Neuronal stem cell (in vitro differentiated cells): ENCODE measurements around the gene CDH13.

Experiments
- DNase-seq: peaks from one replicate; pipeline ENCODE4 v3.0.0-alpha.2; 2013; ENCODE audit warnings: low spot score
- H2AFZ ChIP-seq: one replicate; pipeline ENCODE4 v1.6.1; 2013; ENCODE audit warnings: mild to moderate bottlenecking, low read length, inconsistent platforms
- H2AK5ac ChIP-seq: 2 replicates; pipeline ENCODE4 v1.6.1; 2013; ENCODE audit warnings: low read depth, mild to moderate bottlenecking, inconsistent platforms, low read length, moderate library complexity, mixed read lengths
- H2BK120ac ChIP-seq: 2 replicates; pipeline ENCODE4 v1.6.1; 2013; ENCODE audit warnings: low read depth, mild to moderate bottlenecking, inconsistent platforms, low read length, moderate library complexity, mixed read lengths
- H2BK12ac ChIP-seq: one replicate; pipeline ENCODE4 v1.6.1; 2013; ENCODE audit warnings: low read length, inconsistent platforms
- H2BK15ac ChIP-seq: 2 replicates; pipeline ENCODE4 v1.6.1; 2013; ENCODE audit warnings: mild to moderate bottlenecking, low read length, inconsistent platforms, mixed read lengths
- H2BK5ac ChIP-seq: one replicate; pipeline ENCODE4 v1.6.1; 2013; ENCODE audit warnings: inconsistent platforms, mild to moderate bottlenecking, low read length, moderate library complexity
- H3K14ac ChIP-seq: one replicate; pipeline ENCODE4 v1.6.1; 2013; ENCODE audit warnings: low read length, inconsistent platforms
- H3K18ac ChIP-seq: 2 replicates; pipeline ENCODE4 v1.6.1; 2013; ENCODE audit warnings: low read length, inconsistent platforms
- H3K23ac ChIP-seq: 2 replicates; pipeline ENCODE4 v1.6.1; 2013; ENCODE audit warnings: low read depth, mild to moderate bottlenecking, mixed read lengths, low read length, inconsistent platforms; ENCODE audit not compliant: poor library complexity
- H3K27ac ChIP-seq: replicated peaks from 3 replicates; pipeline ENCODE4 v1.5.1; 2013; ENCODE audit warnings: low read length, inconsistent platforms
- H3K27me3 ChIP-seq, 3 experiments: 2 replicates each; pipeline ENCODE4 v1.6.1; 2013; ENCODE audit warnings: low read length in 3 of 3, mild to moderate bottlenecking in 2 of 3, inconsistent platforms in 1 of 3, low read depth in 1 of 3, mixed read lengths in 1 of 3, moderate library complexity in 1 of 3; ENCODE audit not compliant: control insufficient read depth in 3 of 3, insufficient read depth in 3 of 3
- H3K36me3 ChIP-seq, 2 donors: replicated peaks in 1 of 2; 2 replicates each; pipeline ENCODE4 v1.6.1; 2013; ENCODE audit warnings: low read length in 2 of 2; ENCODE audit not compliant: control insufficient read depth in 2 of 2, insufficient read depth in 2 of 2
- H3K4ac ChIP-seq: 2 replicates; pipeline ENCODE4 v1.6.1; 2013; ENCODE audit warnings: inconsistent platforms, mild to moderate bottlenecking, low read length, moderate library complexity
- H3K4me1 ChIP-seq, 2 donors: 1 replicate in 1 of 2; 2 replicates in 1 of 2; pipeline ENCODE4 v1.6.1; 2013; ENCODE audit warnings: low read length in 2 of 2, low read depth in 1 of 2; ENCODE audit not compliant: control insufficient read depth in 2 of 2, insufficient read depth in 1 of 2
- H3K4me2 ChIP-seq: one replicate; pipeline ENCODE4 v1.6.1; 2013; ENCODE audit warnings: mild to moderate bottlenecking, low read length, inconsistent platforms; ENCODE audit not compliant: insufficient read depth, poor library complexity, severe bottlenecking
- H3K4me3 ChIP-seq, 2 donors: 2 replicates each; pipeline ENCODE4 v1.5.1; 2013; ENCODE audit warnings: low read length in 2 of 2, mild to moderate bottlenecking in 2 of 2, inconsistent platforms in 1 of 2, moderate library complexity in 1 of 2
- H3K79me1 ChIP-seq: one replicate; pipeline ENCODE4 v1.6.1; 2013; ENCODE audit warnings: low read depth, mild to moderate bottlenecking, inconsistent platforms, low read length, moderate library complexity
- H3K9ac ChIP-seq: one replicate; pipeline ENCODE4 v1.6.1; 2013; ENCODE audit warnings: mild to moderate bottlenecking, low read depth, low read length, inconsistent platforms; ENCODE audit not compliant: poor library complexity
- H3K9me3 ChIP-seq, 2 donors: replicated peaks in 1 of 2; 2 replicates each; pipeline versions ENCODE3 to v1.6.1; 2013; ENCODE audit warnings: low read length in 2 of 2, mild to moderate bottlenecking in 2 of 2, inconsistent platforms in 1 of 2, low read depth in 1 of 2, mixed read lengths in 1 of 2, moderate library complexity in 1 of 2; ENCODE audit not compliant: control insufficient read depth in 2 of 2, insufficient read depth in 1 of 2
- H4K8ac ChIP-seq: one replicate; pipeline ENCODE4 v1.6.1; 2013; ENCODE audit warnings: low read depth, mild to moderate bottlenecking, inconsistent platforms, low read length, moderate library complexity
- H4K91ac ChIP-seq: one replicate; pipeline ENCODE4 v1.6.1; 2013; ENCODE audit warnings: low read length, low read depth, mild to moderate bottlenecking, inconsistent platforms; ENCODE audit not compliant: poor library complexity
- WGBS, 2 donors: extraction: QIAGEN DNeasy Blood & Tissue Kit; methylation state at CpG; one replicate each; pipeline ENCODE4 v1.1.7; 2013; ENCODE audit warnings: missing lambda C conversion rate in 2 of 2, mixed read lengths in 1 of 2; ENCODE audit not compliant: insufficient read length in 2 of 2, insufficient replicate concordance in 1 of 2; ENCODE audit errors: extremely low coverage in 2 of 2; 5-methylcytosine and 5-hydroxymethylcytosine counted together

CDH13 gene

GRCh38 chr16:83004868-83005652, 378.3 kb downstream of the CDH13 start:
- no peaks in the 10 kb centered on the region for H3K4me1 ChIP-seq
- no peaks in the 10 kb centered on the region for H3K79me1 ChIP-seq
- no peak overlapping the region for H3K14ac ChIP-seq
- H3K18ac ChIP-seq, result no peak overlapping the region
- H2BK15ac ChIP-seq, result no peak overlapping the region
- no peak overlapping the region for H4K91ac ChIP-seq
- H3K36me3 ChIP-seq, result no peaks in the 10 kb centered on the region
- H3K27ac ChIP-seq, result no peak overlapping the region
- H3K23ac ChIP-seq, result no peak overlapping the region
- H3K4me3 ChIP-seq, result no peak overlapping the region
- H3K9me3 ChIP-seq, result no peaks in the 10 kb centered on the region
- H2BK12ac ChIP-seq, result no peak overlapping the region
- H2BK5ac ChIP-seq, result no peak overlapping the region
- H2BK120ac ChIP-seq, result no peak overlapping the region
- H2AK5ac ChIP-seq, result no peak overlapping the region
- H4K8ac ChIP-seq, result no peak overlapping the region
- H2AFZ ChIP-seq, result no peak overlapping the region
- H3K4me2 ChIP-seq, result no peak overlapping the region
- WGBS, 2 donors, result no CpG with 5 or more reads among the region's 4 CpGs
- H3K27me3 ChIP-seq, result no peaks in the 10 kb centered on the region
- no peak for DNase-seq
- no peak overlapping the region for H3K9ac ChIP-seq
- no peak overlapping the region for H3K4ac ChIP-seq

- Histone ChIP-seq H3K27ac (no peak overlapping the region), H3K23ac (no peak overlapping the region), H3K9ac (no peak overlapping the region), H3K27me3 (no peaks in the 10 kb centered on the region), H2BK12ac (no peak overlapping the region), H2AK5ac (no peak overlapping the region), H3K4me1 (no peaks in the 10 kb centered on the region), H3K18ac (no peak overlapping the region), H3K14ac (no peak overlapping the region), H2BK15ac (no peak overlapping the region), H3K9me3 (no peaks in the 10 kb centered on the region), H2BK5ac (no peak overlapping the region), H3K79me1 (no peaks in the 10 kb centered on the region), H4K91ac (no peak overlapping the region), H4K8ac (no peak overlapping the region), H3K36me3 (no peaks in the 10 kb centered on the region), H2BK120ac (no peak overlapping the region), H3K4ac (no peak overlapping the region), H3K4me2 (no peak overlapping the region), H2AFZ (no peak overlapping the region), H3K4me3 (no peak overlapping the region)
- DNase-seq, result no peak
- WGBS, 2 donors, result no CpG with 5 or more reads among the region's 1 CpG
These were observed 378.9 kb downstream of the CDH13 start for GRCh38 chr16:83005653-83006160.

- no peak overlapping the region for H3K4me3 ChIP-seq
These were observed 384.3 kb downstream of the CDH13 start for GRCh38 chr16:83010776-83011720.

GRCh38 chr16:83011939-83012338, 385.2 kb downstream of the CDH13 start:
- no peaks in the 10 kb centered on the region for H3K4me1 ChIP-seq
- no peak overlapping the region for H4K91ac ChIP-seq
- no peak overlapping the region for H3K4me2 ChIP-seq
- H3K79me1 ChIP-seq, result no peaks in the 10 kb centered on the region
- no peak overlapping the region for H3K27ac ChIP-seq
- no peaks in the 10 kb centered on the region for H3K36me3 ChIP-seq
- H3K4me3 ChIP-seq, result no peak overlapping the region
- H3K9me3 ChIP-seq, result no peaks in the 10 kb centered on the region
- no peak overlapping the region for H2BK15ac ChIP-seq
- no peak overlapping the region for H2BK5ac ChIP-seq
- H3K9ac ChIP-seq, result no peak overlapping the region
- no peak overlapping the region for H2AK5ac ChIP-seq
- H2BK120ac ChIP-seq, result no peak overlapping the region
- H2BK12ac ChIP-seq, result no peak overlapping the region
- H3K18ac ChIP-seq, result no peak overlapping the region
- H3K27me3 ChIP-seq, result no peaks in the 10 kb centered on the region
- no CpG with 5 or more reads among the region's 2 CpGs for WGBS, 2 donors
- no peak overlapping the region for H3K4ac ChIP-seq
- no peak overlapping the region for H3K14ac ChIP-seq
- H4K8ac ChIP-seq, result no peak overlapping the region
- H2AFZ ChIP-seq, result no peak overlapping the region
- H3K23ac ChIP-seq, result no peak overlapping the region
- no peak for DNase-seq

More at GRCh38 chr16:83010776-83011720, 384.3 kb downstream of the CDH13 start:
- DNase-seq, result no peak
- H3K27ac ChIP-seq, result no peak overlapping the region
- no peaks in the 10 kb centered on the region for H3K36me3 ChIP-seq
- no peak overlapping the region for H2AK5ac ChIP-seq
- no peak overlapping the region for H3K14ac ChIP-seq
- H2BK5ac ChIP-seq, result no peak overlapping the region
- no peak overlapping the region for H3K23ac ChIP-seq
- no peak overlapping the region for H2BK15ac ChIP-seq
- no peak overlapping the region for H2BK120ac ChIP-seq
- H3K4ac ChIP-seq, result no peak overlapping the region
- no peaks in the 10 kb centered on the region for H3K27me3 ChIP-seq
- no peak overlapping the region for H2AFZ ChIP-seq
- no peak overlapping the region for H3K9ac ChIP-seq
- H4K8ac ChIP-seq, result no peak overlapping the region
- no peak overlapping the region for H3K4me2 ChIP-seq
- no peak overlapping the region for H3K18ac ChIP-seq
- no CpG with 5 or more reads among the region's 15 CpGs for WGBS, 2 donors
- no peaks in the 10 kb centered on the region for H3K9me3 ChIP-seq
- H4K91ac ChIP-seq, result no peak overlapping the region
- no peaks in the 10 kb centered on the region for H3K4me1 ChIP-seq
- H2BK12ac ChIP-seq, result no peak overlapping the region
- H3K79me1 ChIP-seq, result no peaks in the 10 kb centered on the region
